ENCODE measurements around the gene AP4E1.

- TF ChIP-seq CTCF (IDR thresholded peaks at IDR 0.05) (no peak), POLR2AphosphoS5 (IDR thresholded peaks at IDR 0.05) (no peak)
These were observed 98.7 kb downstream of the AP4E1 start for GRCh38 chr15:51007131-51007666.

Data from breast epithelium (tissue), 3 donors.